Ovary (tissue), 9 donors: ENCODE measurements around the gene ZNF76. TPM values are rescaled to one million over a fixed set of nuclear protein-coding genes. Genes with fewer than 3 reads are reported as not detected.

Experiments
- DNase-seq, 5 donors: peaks; one replicate each; pipeline ENCODE4 v3.0.0-alpha.2; 2019 to 2020
- H3K27ac ChIP-seq, 2 donors: fragments of 200-600 bp; one replicate each; pipeline versions ENCODE4 v1.5.1 to v1.8.0; 2019 to 2022
- H3K27me3 ChIP-seq: fragments of 200-600 bp; one replicate; pipeline ENCODE4 v1.8.0; 2022
- H3K36me3 ChIP-seq: fragments of 200-600 bp; sonication (generic); one replicate; pipeline ENCODE4 v1.5.1; 2019
- H3K4me1 ChIP-seq: one replicate; pipeline ENCODE4 v1.8.1; 2013; ENCODE audit warnings: mild to moderate bottlenecking, moderate library complexity; ENCODE audit not compliant: insufficient read depth
- H3K4me3 ChIP-seq: fragments of 200-600 bp; sonication (generic); one replicate; pipeline ENCODE4 v1.5.1; 2017
- H3K9me3 ChIP-seq, 2 donors: fragments of 200-600 bp in 1 of 2; sonication (generic) in 1 of 2; one replicate each; pipeline versions ENCODE4 v1.5.1 to v1.8.1; 2013 to 2019; ENCODE audit warnings: mild to moderate bottlenecking in 1 of 2, moderate library complexity in 1 of 2
- EP300 ChIP-seq: sonication (generic); formaldehyde crosslinking; IDR thresholded peaks from one replicate; pipeline ENCODE4 v1.6.1; 2017; ENCODE audit warnings: antibody characterized with exemption
- POLR2A ChIP-seq: fragments of 450-650 bp; IDR thresholded peaks from one replicate; pipeline ENCODE4 v1.6.1; 2017; ENCODE audit warnings: antibody characterized with exemption, mild to moderate bottlenecking, moderate library complexity
- WGBS, 3 donors: extraction: QIAGEN DNeasy Blood & Tissue Kit in 1 of 3; methylation state at CpG; one replicate each; pipeline versions ENCODE4 v1.1.5 to v1.1.7; 2013 to 2017; 5-methylcytosine and 5-hydroxymethylcytosine counted together
- intact Hi-C, 4 donors: fragments of 100-400 bp; cut with DNase I; formaldehyde crosslinking; loops; one replicate each; pipeline versions ENCODE4 v1.11.0 to v1.15.1; 2022 to 2023
- polyA plus RNA-seq, 2 donors: library from polyadenylated mRNA; stranded (reverse); fragments of 200-250 nt in 1 of 2; fragments of 350-450 nt in 1 of 2; fragmentation: Illumina TruSeq in 1 of 2; extraction: RNeasy Lipid Tissue Mini Kit (QIAGEN cat#74804) in 1 of 2; gene quantifications; one replicate each; pipeline ENCODE4 v1.2.3, GENCODE V29; 2013 to 2014
- total RNA-seq, 7 donors: library from RNA; depleted of rRNA in 2 of 7; stranded (reverse); fragments of >200 nt in 2 of 7; fragmentation: NEBNext Ultra II Directional in 3 of 7; extraction: Animal tissue kit (Norgen Biotek cat#: 25700) in 3 of 7; gene quantifications; one replicate each; pipeline versions ENCODE4 v1.1.0 to v1.2.4, GENCODE V29; 2016 to 2023
- TF ChIP-seq, protein P1 (sequence below), 3 donors: fragments of 450-650 bp in 2 of 3; fragments of 200-600 bp in 1 of 3; IDR thresholded peaks; one replicate each; pipeline versions ENCODE4 v1.5.1 to v1.8.0; 2016 to 2022; ENCODE audit warnings: antibody characterized with exemption in 3 of 3, mild to moderate bottlenecking in 1 of 3
- donor health status: DM: no; HTN: no; CAD: no; lungs with moderate emphysema.
- donor health status: DM: no; HTN: no; CAD: no.
- donor health status: Bipolar disorder and iron deficiency.
- donor health status: DM: yes; HTN: yes; CAD: no.
- donor health status: DM: no; HTN: no; CAD: no.
- donor health status: DM: yes; HTN: yes; CAD: no.

Gene ZNF76
- total and polyA plus RNA-seq, 9 donors = 17.0 to 55.0 (median 42.8) TPM

GRCh38 chr6:35244551-35244950, 15.0 kb upstream of the ZNF76 start:
- no peak for DNase-seq
- Histone ChIP-seq H3K9me3 (no peaks in the 10 kb centered on the region), H3K4me3 (no peak overlapping the region), H3K27me3 (no peaks in the 10 kb centered on the region), H3K27ac (no peak overlapping the region), H3K36me3 (no peaks in the 10 kb centered on the region), H3K4me1 (peaks cover 1% of the 10 kb centered on the region)
- 94 to 98% (median 96%) methylated on average over 7 of the region's 7 CpGs for WGBS, 3 donors
- intact Hi-C loops = no loop called here
- TF ChIP-seq, protein P1, sequence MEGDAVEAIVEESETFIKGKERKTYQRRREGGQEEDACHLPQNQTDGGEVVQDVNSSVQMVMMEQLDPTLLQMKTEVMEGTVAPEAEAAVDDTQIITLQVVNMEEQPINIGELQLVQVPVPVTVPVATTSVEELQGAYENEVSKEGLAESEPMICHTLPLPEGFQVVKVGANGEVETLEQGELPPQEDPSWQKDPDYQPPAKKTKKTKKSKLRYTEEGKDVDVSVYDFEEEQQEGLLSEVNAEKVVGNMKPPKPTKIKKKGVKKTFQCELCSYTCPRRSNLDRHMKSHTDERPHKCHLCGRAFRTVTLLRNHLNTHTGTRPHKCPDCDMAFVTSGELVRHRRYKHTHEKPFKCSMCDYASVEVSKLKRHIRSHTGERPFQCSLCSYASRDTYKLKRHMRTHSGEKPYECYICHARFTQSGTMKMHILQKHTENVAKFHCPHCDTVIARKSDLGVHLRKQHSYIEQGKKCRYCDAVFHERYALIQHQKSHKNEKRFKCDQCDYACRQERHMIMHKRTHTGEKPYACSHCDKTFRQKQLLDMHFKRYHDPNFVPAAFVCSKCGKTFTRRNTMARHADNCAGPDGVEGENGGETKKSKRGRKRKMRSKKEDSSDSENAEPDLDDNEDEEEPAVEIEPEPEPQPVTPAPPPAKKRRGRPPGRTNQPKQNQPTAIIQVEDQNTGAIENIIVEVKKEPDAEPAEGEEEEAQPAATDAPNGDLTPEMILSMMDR (IDR thresholded peaks at IDR 0.05) = no peak
- TF ChIP-seq EP300 (no peak), POLR2A (no peak)

- intact Hi-C loops = no loop called here
- H3K27me3 ChIP-seq = no peaks in the 10 kb centered on the region
- TF ChIP-seq EP300 (no peak), POLR2A (no peak)
- TF ChIP-seq, protein P1 (IDR thresholded peaks at IDR 0.05) = no peak
- WGBS, 3 donors = 86 to 94% (median 88%) methylated on average over 2 of the region's 2 CpGs
- H3K27ac ChIP-seq = no peak overlapping the region
- no peak overlapping the region for H3K4me3 ChIP-seq
- H3K4me1 ChIP-seq = peaks cover 1% of the 10 kb centered on the region
- DNase-seq = no peak
- no peaks in the 10 kb centered on the region for H3K9me3 ChIP-seq
- no peaks in the 10 kb centered on the region for H3K36me3 ChIP-seq
Observed at GRCh38 chr6:35247642-35248231, 11.8 kb upstream of the ZNF76 start.

GRCh38 chr6:35248300-35248699, 11.2 kb upstream of the ZNF76 start:
- H3K9me3 ChIP-seq = no peaks in the 10 kb centered on the region
- peaks cover 1% of the 10 kb centered on the region for H3K4me1 ChIP-seq
- intact Hi-C loops = no loop called here
- no peak overlapping the region for H3K4me3 ChIP-seq
- TF ChIP-seq, protein P1 (IDR thresholded peaks at IDR 0.05) = no peak
- TF ChIP-seq EP300 (no peak), POLR2A (no peak)
- H3K36me3 ChIP-seq = no peaks in the 10 kb centered on the region
- no peak for DNase-seq
- H3K27ac ChIP-seq = no peak overlapping the region
- WGBS, 3 donors = 62 to 68% (median 62%) methylated on average over 3 of the region's 3 CpGs
- no peaks in the 10 kb centered on the region for H3K27me3 ChIP-seq

- H3K4me1 ChIP-seq = peaks cover 1% of the 10 kb centered on the region
- no peaks in the 10 kb centered on the region for H3K27me3 ChIP-seq
- H3K27ac ChIP-seq = no peak overlapping the region
- no peaks in the 10 kb centered on the region for H3K9me3 ChIP-seq
- DNase-seq = no peak
- no peak overlapping the region for H3K4me3 ChIP-seq
- intact Hi-C loops = no loop called here
- H3K36me3 ChIP-seq = no peaks in the 10 kb centered on the region
- TF ChIP-seq, protein P1 (IDR thresholded peaks at IDR 0.05) = no peak
- TF ChIP-seq EP300 (no peak), POLR2A (no peak)
- 64 to 76% (median 70%) methylated on average over 3 of the region's 3 CpGs for WGBS, 3 donors
Observed at GRCh38 chr6:35248965-35249364, 10.6 kb upstream of the ZNF76 start.
